Adrenal gland (tissue), 12 donors: Measurements from ENCODE around the gene PTDSS2. TPM values are rescaled to one million over a fixed set of nuclear protein-coding genes. Genes with fewer than 3 reads are reported as not detected.

Experiments
- DNase-seq, 7 donors: peaks; one replicate each; pipeline ENCODE4 v3.0.0-alpha.2; 2019 to 2020
- H3K27ac ChIP-seq, 5 donors: fragments of 200-600 bp; sonication (generic) in 4 of 5; 1 replicate in 3 of 5; 2 replicates in 2 of 5; pipeline versions ENCODE4 v1.5.1 to v1.8.0; 2016 to 2020; ENCODE audit warnings: mild to moderate bottlenecking in 1 of 5
- H3K27me3 ChIP-seq: fragments of 200-600 bp; 2 replicates; pipeline ENCODE4 v1.8.0; 2021
- H3K36me3 ChIP-seq, 2 donors: fragments of 200-600 bp; replicated peaks in 1 of 2; 1 replicate in 1 of 2; 2 replicates in 1 of 2; pipeline versions ENCODE4 v1.5.1 to v1.8.0; 2018 to 2022
- H3K4me1 ChIP-seq, 2 donors: fragments of 200-600 bp; replicated peaks in 1 of 2; 1 replicate in 1 of 2; 2 replicates in 1 of 2; pipeline versions ENCODE4 v1.5.1 to v1.8.0; 2018 to 2021
- H3K4me3 ChIP-seq, 4 donors: fragments of 200-600 bp; sonication (generic) in 3 of 4; one replicate each; pipeline ENCODE4 v1.5.1; 2016 to 2018
- H3K9me3 ChIP-seq, 3 donors: fragments of 200-600 bp; sonication (generic) in 1 of 3; replicated peaks in 1 of 3; 1 replicate in 2 of 3; 2 replicates in 1 of 3; pipeline versions ENCODE4 v1.5.1 to v1.8.0; 2016 to 2021
- CTCF ChIP-seq, 6 experiments: fragments of 450-650 bp in 4 of 6; fragments of 200-600 bp in 2 of 6; sonication (generic) in 1 of 6; IDR thresholded peaks; 1 replicate in 5 of 6; 2 replicates in 1 of 6; pipeline versions ENCODE4 v1.5.1 to v1.8.0; 2016 to 2021; ENCODE audit warnings: antibody characterized with exemption in 6 of 6, mild to moderate bottlenecking in 2 of 6, moderate library complexity in 1 of 6
- POLR2A ChIP-seq, 2 donors: fragments of 450-650 bp; IDR thresholded peaks; one replicate each; pipeline ENCODE4 v1.6.1; 2017; ENCODE audit warnings: antibody characterized with exemption in 2 of 2, mild to moderate bottlenecking in 2 of 2, moderate library complexity in 1 of 2
- WGBS, 4 donors: extraction: QIAGEN DNeasy Blood & Tissue Kit in 2 of 4; methylation state at CpG; one replicate each; pipeline versions ENCODE4 v1.1.5 to v1.1.7; 2013 to 2017; 5-methylcytosine and 5-hydroxymethylcytosine counted together
- intact Hi-C, 2 donors: fragments of 100-400 bp; cut with DNase I; formaldehyde crosslinking; loops; one replicate each; pipeline versions ENCODE4 v1.14.1 to v1.15.0; 2022 to 2023
- polyA plus RNA-seq, 3 donors: library from polyadenylated mRNA; stranded (reverse); fragments of 200-250 nt in 2 of 3; fragments of 350-450 nt in 1 of 3; fragmentation: Illumina TruSeq in 1 of 3; extraction: RNeasy Lipid Tissue Mini Kit (QIAGEN cat#74804) in 1 of 3; gene quantifications; one replicate each; pipeline ENCODE4 v1.2.3, GENCODE V29; 2013 to 2014
- total RNA-seq, 9 donors: library from RNA; depleted of rRNA in 4 of 9; stranded (reverse); fragments of >200 nt in 4 of 9; fragments of 120-200 nt in 1 of 9; fragmentation: NEBNext Ultra II Directional in 1 of 9; extraction: Animal tissue kit (Norgen Biotek cat#: 25700) in 1 of 9; gene quantifications; one replicate each; pipeline versions ENCODE4 v1.1.0 to v1.2.4, GENCODE V29; 2013 to 2023
- donor health status: healthy with polysubstance abuse.
- donor health status: Bipolar disorder and iron deficiency.
- donor health status: DM: yes; HTN: yes; CAD: no.
- donor health status: DM: no; HTN: no; CAD: no.
- donor health status: DM: no; HTN: no; CAD: no.
- donor health status: DM: yes; HTN: yes; CAD: no.

The PTDSS2 gene
- total and polyA plus RNA-seq, 12 donors = 11.0 to 109 (median 44.7) TPM

- peaks cover 0 to 4% of the 10 kb centered on the region in 2 donors for H3K36me3 ChIP-seq
- no peak for DNase-seq
- no peak overlapping the region for H3K27ac ChIP-seq
- no peaks in the 10 kb centered on the region for H3K27me3 ChIP-seq
- TF ChIP-seq CTCF (IDR thresholded peaks at IDR 0.05) (no peak), POLR2A (IDR thresholded peaks at IDR 0.05) (no peak)
- intact Hi-C loops = loop anchor here (5.0 to 10.0 kb wide), 2 partner anchors 50 to 53 kb away; partner anchors contain the start of gene RNH1 (in 1 of the 2)
- H3K4me1 ChIP-seq = peaks cover 17 to 36% of the 10 kb centered on the region in 2 donors
- H3K4me3 ChIP-seq = no peak overlapping the region
- no peaks in the 10 kb centered on the region for H3K9me3 ChIP-seq
- 83 to 94% (median 92%) methylated on average over 7 to 12 of the region's 12 CpGs for WGBS, 4 donors
Observed at GRCh38 chr11:452203-452744, 2.2 kb downstream of the PTDSS2 start.

GRCh38 chr11:452916-453527 lies 2.9 kb downstream of the PTDSS2 start:
- H3K4me1 ChIP-seq = peaks cover 17 to 36% of the 10 kb centered on the region in 2 donors
- H3K4me3 ChIP-seq = no peak overlapping the region
- DNase-seq = no peak
- H3K27ac ChIP-seq = no peak overlapping the region
- no peaks in the 10 kb centered on the region for H3K9me3 ChIP-seq
- WGBS, 4 donors = 89 to 92% (median 91%) methylated on average over 19 of the region's 19 CpGs
- no peak for TF ChIP-seq CTCF (IDR thresholded peaks at IDR 0.05)
- TF ChIP-seq POLR2A (IDR thresholded peaks at IDR 0.05) = no peak
- peaks cover 0 to 4% of the 10 kb centered on the region in 2 donors for H3K36me3 ChIP-seq
- no peaks in the 10 kb centered on the region for H3K27me3 ChIP-seq
- intact Hi-C loops = loop anchor here (5.0 to 10.0 kb wide), 2 partner anchors 49 to 52 kb away; partner anchors contain the start of gene RNH1 (in 1 of the 2)

GRCh38 chr11:453564-453963 lies 3.5 kb downstream of the PTDSS2 start:
- intact Hi-C loops = loop anchor here (5.0 to 10.0 kb wide), 2 partner anchors 49 to 51 kb away; partner anchors contain the start of gene RNH1 (in 1 of the 2)
- H3K9me3 ChIP-seq = no peaks in the 10 kb centered on the region
- DNase-seq = no peak
- H3K4me3 ChIP-seq = no peak overlapping the region
- 89 to 97% (median 90%) methylated on average over 9 to 13 of the region's 13 CpGs for WGBS, 4 donors
- TF ChIP-seq CTCF (IDR thresholded peaks at IDR 0.05) = no peak
- TF ChIP-seq POLR2A (IDR thresholded peaks at IDR 0.05) = no peak
- no peaks in the 10 kb centered on the region for H3K27me3 ChIP-seq
- H3K27ac ChIP-seq = no peak overlapping the region
- peaks cover 15 to 34% of the 10 kb centered on the region in 2 donors for H3K4me1 ChIP-seq
- peaks cover 0 to 4% of the 10 kb centered on the region in 2 donors for H3K36me3 ChIP-seq

GRCh38 chr11:454043-454442 lies 4.0 kb downstream of the PTDSS2 start:
- H3K9me3 ChIP-seq = no peaks in the 10 kb centered on the region
- DNase-seq = no peak
- 89 to 98% (median 93%) methylated on average over 8 to 9 of the region's 9 CpGs for WGBS, 4 donors
- TF ChIP-seq CTCF (IDR thresholded peaks at IDR 0.05) = no peak
- TF ChIP-seq POLR2A (IDR thresholded peaks at IDR 0.05) = no peak
- intact Hi-C loops = loop anchor here (5.0 to 10.0 kb wide), 2 partner anchors 48 to 51 kb away; partner anchors contain the start of gene RNH1 (in 1 of the 2)
- peaks cover 0 to 4% of the 10 kb centered on the region in 2 donors for H3K36me3 ChIP-seq
- no peaks in the 10 kb centered on the region for H3K27me3 ChIP-seq
- no peak overlapping the region for H3K4me3 ChIP-seq
- H3K27ac ChIP-seq = no peak overlapping the region
- H3K4me1 ChIP-seq = peaks cover 13 to 29% of the 10 kb centered on the region in 2 donors
